ENCODE measurements around the gene MAPK1.
"Not testable (repeated sequence)": the region's sequence is repeated elsewhere in the genome, so short reads cannot be mapped to it uniquely, and the experiment has no call there.

MAPK1 gene

DNA sequence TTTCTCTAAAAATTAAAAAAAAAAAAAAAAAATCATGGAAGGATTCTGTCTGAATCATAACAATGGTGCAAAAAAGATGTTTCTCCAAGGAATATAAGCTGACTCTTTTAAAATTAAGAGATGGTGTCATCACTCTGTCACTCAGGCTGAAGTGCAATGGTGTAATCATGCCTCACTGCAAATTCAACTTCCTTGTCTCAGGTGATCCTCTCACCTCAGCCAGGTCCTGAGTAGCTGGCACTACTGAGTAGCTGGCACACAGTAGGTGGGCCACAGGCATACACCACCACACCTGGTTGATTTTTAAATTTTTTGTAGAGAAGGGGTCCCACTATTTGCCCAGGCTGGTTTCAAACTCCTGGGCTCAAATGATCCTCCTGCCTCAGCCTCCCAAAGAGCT is 77.1 kb downstream of the MAPK1 start:
- H3K36me3 ChIP-seq (ENCODE audit: control insufficient read depth, low read length), result peaks cover 47% of the 10 kb centered on the region
- H3K9me3 ChIP-seq (ENCODE audit: control insufficient read depth, insufficient read depth, low read length), result no peaks in the 10 kb centered on the region
- TF ChIP-seq, protein P1, sequence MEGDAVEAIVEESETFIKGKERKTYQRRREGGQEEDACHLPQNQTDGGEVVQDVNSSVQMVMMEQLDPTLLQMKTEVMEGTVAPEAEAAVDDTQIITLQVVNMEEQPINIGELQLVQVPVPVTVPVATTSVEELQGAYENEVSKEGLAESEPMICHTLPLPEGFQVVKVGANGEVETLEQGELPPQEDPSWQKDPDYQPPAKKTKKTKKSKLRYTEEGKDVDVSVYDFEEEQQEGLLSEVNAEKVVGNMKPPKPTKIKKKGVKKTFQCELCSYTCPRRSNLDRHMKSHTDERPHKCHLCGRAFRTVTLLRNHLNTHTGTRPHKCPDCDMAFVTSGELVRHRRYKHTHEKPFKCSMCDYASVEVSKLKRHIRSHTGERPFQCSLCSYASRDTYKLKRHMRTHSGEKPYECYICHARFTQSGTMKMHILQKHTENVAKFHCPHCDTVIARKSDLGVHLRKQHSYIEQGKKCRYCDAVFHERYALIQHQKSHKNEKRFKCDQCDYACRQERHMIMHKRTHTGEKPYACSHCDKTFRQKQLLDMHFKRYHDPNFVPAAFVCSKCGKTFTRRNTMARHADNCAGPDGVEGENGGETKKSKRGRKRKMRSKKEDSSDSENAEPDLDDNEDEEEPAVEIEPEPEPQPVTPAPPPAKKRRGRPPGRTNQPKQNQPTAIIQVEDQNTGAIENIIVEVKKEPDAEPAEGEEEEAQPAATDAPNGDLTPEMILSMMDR (IDR thresholded peaks at IDR 0.05; ENCODE audit: low read depth, low read length, poor library complexity, severe bottlenecking), result no peak
- TF ChIP-seq EZH2phosphoT487 (IDR thresholded peaks at IDR 0.05; ENCODE audit: borderline replicate concordance, low read length), result no peak
- no peak overlapping the region for H3K4me2 ChIP-seq (ENCODE audit: low read length)
- no peaks in the 10 kb centered on the region for H3K79me2 ChIP-seq (ENCODE audit: control insufficient read depth, low read length)
- H3K27me3 ChIP-seq (ENCODE audit: control insufficient read depth, low read length), result no peaks in the 10 kb centered on the region
- no peaks in the 10 kb centered on the region for H3K9me2 ChIP-seq (replicated peaks; ENCODE audit: control insufficient read depth, low read length)
- no peak overlapping the region for H3K4me3 ChIP-seq (ENCODE audit: low read length)
- H3F3A ChIP-seq (ENCODE audit: control insufficient read depth, insufficient read depth), result 0 out of 2 replicates have a peak, but pooled peaks cover 3% of the 10 kb centered on the region
- no peaks in the 10 kb centered on the region for H4K20me1 ChIP-seq (ENCODE audit: control insufficient read depth, insufficient read depth, low read depth, low read length)
- H3K27ac ChIP-seq (ENCODE audit: low read depth, low read length), result no peak overlapping the region
- H3K4me1 ChIP-seq (ENCODE audit: control insufficient read depth, low read length), result peaks cover 13% of the 10 kb centered on the region

- not testable (repeated sequence) for H3K9me2 ChIP-seq (replicated peaks; ENCODE audit: control insufficient read depth, low read length); H4K20me1 ChIP-seq (ENCODE audit: control insufficient read depth, insufficient read depth, low read depth, low read length); H3K9me3 ChIP-seq (ENCODE audit: control insufficient read depth, insufficient read depth, low read length); H3K4me3 ChIP-seq (ENCODE audit: low read length); H3K4me2 ChIP-seq (ENCODE audit: low read length); H3F3A ChIP-seq (ENCODE audit: control insufficient read depth, insufficient read depth); H3K27ac ChIP-seq (ENCODE audit: low read depth, low read length); H3K27me3 ChIP-seq (ENCODE audit: control insufficient read depth, low read length); H3K79me2 ChIP-seq (ENCODE audit: control insufficient read depth, low read length)
- Histone ChIP-seq H3K4me1 (ENCODE audit: control insufficient read depth, low read length) (peaks cover 27% of the 10 kb centered on the region), H3K36me3 (ENCODE audit: control insufficient read depth, low read length) (peaks cover 61% of the 10 kb centered on the region)
Measured at GRCh38 chr22:21787565-21787964, 79.9 kb downstream of the MAPK1 start.

GRCh38 chr22:21780259-21780658 is 87.2 kb downstream of the MAPK1 start:
- Histone ChIP-seq H3K27me3 (ENCODE audit: control insufficient read depth, low read length) (no peaks in the 10 kb centered on the region), H3K27ac (ENCODE audit: low read depth, low read length) (no peak overlapping the region), H3F3A (ENCODE audit: control insufficient read depth, insufficient read depth) (peaks cover 10% of the 10 kb centered on the region), H3K4me1 (ENCODE audit: control insufficient read depth, low read length) (peaks cover 35% of the 10 kb centered on the region), H4K20me1 (ENCODE audit: control insufficient read depth, insufficient read depth, low read depth, low read length) (no peaks in the 10 kb centered on the region), H3K36me3 (ENCODE audit: control insufficient read depth, low read length) (peaks cover 20% of the 10 kb centered on the region), H3K4me2 (ENCODE audit: low read length) (no peak overlapping the region), H3K9me3 (ENCODE audit: control insufficient read depth, insufficient read depth, low read length) (no peaks in the 10 kb centered on the region), H3K4me3 (ENCODE audit: low read length) (no peak overlapping the region), H3K79me2 (ENCODE audit: control insufficient read depth, low read length) (peaks cover 3% of the 10 kb centered on the region; the same call in 1 of the 2 replicates), H3K9me2 (replicated peaks; ENCODE audit: control insufficient read depth, low read length) (no peaks in the 10 kb centered on the region)
- TF ChIP-seq, protein P1 (IDR thresholded peaks at IDR 0.05; ENCODE audit: low read depth, low read length, poor library complexity, severe bottlenecking), result no peak
- no peak for TF ChIP-seq EZH2phosphoT487 (IDR thresholded peaks at IDR 0.05; ENCODE audit: borderline replicate concordance, low read length)

DNA sequence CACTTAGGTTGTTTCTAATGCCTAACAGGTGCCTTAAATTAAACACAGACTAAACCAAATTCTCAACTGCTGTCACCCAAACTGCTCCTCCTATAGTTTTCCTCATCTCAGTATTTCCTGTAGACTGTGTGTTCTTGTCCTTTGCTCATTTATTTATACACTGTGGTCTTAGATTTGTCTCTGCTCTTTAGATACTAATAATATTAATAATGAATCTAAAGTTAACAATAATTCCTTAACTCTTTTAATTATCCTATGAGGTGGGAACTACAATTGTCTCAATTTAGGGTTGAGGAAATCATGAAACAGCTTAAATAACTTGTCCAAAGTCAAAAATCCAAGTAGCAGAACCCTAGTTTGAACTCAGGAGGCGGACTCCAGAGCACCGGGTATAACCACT is 88.0 kb downstream of the MAPK1 start:
- Histone ChIP-seq H3K36me3 (ENCODE audit: control insufficient read depth, low read length) (peaks cover 14% of the 10 kb centered on the region), H3K9me2 (replicated peaks; ENCODE audit: control insufficient read depth, low read length) (no peaks in the 10 kb centered on the region), H4K20me1 (ENCODE audit: control insufficient read depth, insufficient read depth, low read depth, low read length) (no peaks in the 10 kb centered on the region), H3K4me1 (ENCODE audit: control insufficient read depth, low read length) (peaks cover 30% of the 10 kb centered on the region), H3K79me2 (ENCODE audit: control insufficient read depth, low read length) (no peaks in the 10 kb centered on the region), H3K27ac (ENCODE audit: low read depth, low read length) (no peak overlapping the region), H3K9me3 (ENCODE audit: control insufficient read depth, insufficient read depth, low read length) (no peaks in the 10 kb centered on the region), H3K27me3 (ENCODE audit: control insufficient read depth, low read length) (no peaks in the 10 kb centered on the region), H3K4me2 (ENCODE audit: low read length) (no peak overlapping the region), H3F3A (ENCODE audit: control insufficient read depth, insufficient read depth) (peaks cover 10% of the 10 kb centered on the region), H3K4me3 (ENCODE audit: low read length) (no peak overlapping the region)
- no peak for TF ChIP-seq EZH2phosphoT487 (IDR thresholded peaks at IDR 0.05; ENCODE audit: borderline replicate concordance, low read length)
- TF ChIP-seq, protein P1 (IDR thresholded peaks at IDR 0.05; ENCODE audit: low read depth, low read length, poor library complexity, severe bottlenecking), result no peak

All from DOHH2 (cell line).